Amniotic stem cell (primary cell): ENCODE results near the gene POLH.
"Not testable (repeated sequence)": the region's sequence is repeated elsewhere in the genome, so short reads cannot be mapped to it uniquely, and the experiment has no call there.

Experiments
- DNase-seq: peaks from one replicate; lab custom pipeline; 2025; lab: John Stamatoyannopoulos, UW

POLH gene

GRCh38 chr6:43630980-43631619, 55.1 kb downstream of the POLH start:
- no peak for DNase-seq

GRCh38 chr6:43633002-43633401, 57.0 kb downstream of the POLH start:
- DNase-seq, result not testable (repeated sequence)

- no peak for DNase-seq
These were observed 58.8 kb downstream of the POLH start for GRCh38 chr6:43634702-43635303.

- peak; percentile 62 for DNase-seq
These were observed 59.7 kb downstream of the POLH start, which contains the start of gene MAD2L1BP for GRCh38 chr6:43635387-43636307. MAD2L1BP (plus strand) TSS chr6:43635840; CDS start chr6:43635876, 36 bp downstream.

GRCh38 chr6:43636308-43636659, 60.3 kb downstream of the POLH start:
- no peak for DNase-seq

GRCh38 chr6:43639984-43640800, 64.2 kb downstream of the POLH start:
- no peak for DNase-seq

GRCh38 chr6:43644940-43645612, 69.1 kb downstream of the POLH start, which contains the start of gene RSPH9:
RSPH9 (plus strand) TSS chr6:43645036; CDS start chr6:43645099, 63 bp downstream.
- no peak for DNase-seq

- no peak for DNase-seq
These were observed 69.6 kb downstream of the POLH start for GRCh38 chr6:43645613-43645964.

GRCh38 chr6:43647613-43648012, 71.6 kb downstream of the POLH start:
- no peak for DNase-seq

GRCh38 chr6:43648248-43648647, 72.3 kb downstream of the POLH start:
- no peak for DNase-seq

- not testable (repeated sequence) for DNase-seq
These were observed 76.8 kb downstream of the POLH start for GRCh38 chr6:43652822-43653221.

- no peak for DNase-seq
These were observed 81.3 kb downstream of the POLH start for GRCh38 chr6:43657221-43657802.

GRCh38 chr6:43658161-43658560, 82.2 kb downstream of the POLH start:
- DNase-seq, result no peak

GRCh38 chr6:43662948-43663347, 87.0 kb downstream of the POLH start:
- not testable (repeated sequence) for DNase-seq
